ENCODE measurements around the gene FAM120A. TPM values are rescaled to one million over a fixed set of nuclear protein-coding genes. Genes with fewer than 3 reads are reported as not detected.

FAM120A gene
- total RNA-seq, 1 donor from 2014 or later, result 57.7 TPM

GRCh38 chr9:93576258-93577077, 125.0 kb downstream of the FAM120A start, which contains the start of gene PHF2:
Gene PHF2, plus strand, starts transcription at chr9:93576584. Its CDS starts 190 bp downstream, at chr9:93576774.
- H3K27me3 Mint-ChIP-seq (ENCODE audit: low read depth, unreplicated experiment), result no peaks in the 10 kb centered on the region
- H3K79me2 ChIP-seq (ENCODE audit: insufficient read depth, low read length), result peaks cover 61% of the 10 kb centered on the region
- no peak for FAIRE-seq

DNA sequence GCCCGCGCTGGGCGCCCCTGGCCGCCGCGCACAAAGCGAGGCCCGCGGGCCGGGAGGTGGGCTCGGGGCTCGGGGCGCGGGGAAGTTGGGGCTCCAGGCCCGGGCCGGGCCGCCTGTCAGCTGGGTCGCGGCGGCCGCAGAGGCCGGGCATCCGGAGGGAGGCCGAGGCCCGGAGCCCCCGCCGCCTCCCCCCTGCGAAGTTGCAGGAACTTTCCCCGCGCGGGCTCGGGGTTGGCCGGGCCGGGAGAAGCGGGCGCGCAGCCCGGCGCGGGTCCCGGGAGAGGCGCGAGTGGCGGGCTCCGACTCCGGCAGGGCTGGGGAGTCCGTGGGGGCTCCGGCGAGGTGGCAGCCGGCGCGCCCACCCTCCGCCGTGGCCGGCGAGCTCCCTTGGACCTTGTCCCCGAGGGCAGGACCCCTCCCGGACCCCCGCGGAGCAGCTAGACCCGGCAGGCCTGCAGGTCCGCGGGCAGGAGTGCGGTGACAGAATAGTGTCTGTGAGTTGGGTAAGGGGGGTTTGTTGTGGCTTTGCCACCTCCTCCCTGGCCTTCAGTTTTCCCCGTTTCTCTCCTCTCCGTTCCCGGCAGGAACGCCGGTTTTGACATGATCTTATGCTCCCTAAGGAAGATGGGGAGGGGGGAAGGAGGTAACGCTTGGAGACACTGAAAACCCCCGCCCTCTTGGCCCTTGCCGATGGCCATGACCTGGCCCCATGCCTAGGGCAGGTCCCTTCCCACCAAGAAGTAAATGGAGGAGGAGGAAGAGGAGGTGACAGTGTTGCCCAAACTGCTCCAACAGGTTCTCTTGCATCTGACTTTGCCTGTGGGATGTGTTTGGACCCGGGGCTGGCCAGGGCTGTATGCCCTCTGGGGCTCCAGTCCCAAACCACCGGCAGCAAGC, 125.8 kb downstream of the FAM120A start:
- Histone ChIP-seq H3K27ac (ENCODE audit: low read depth, low read length) (no peak overlapping the region), H3K9ac (ENCODE audit: low read length) (peak overlapping the region; percentile 66), H3K9me3 (ENCODE audit: insufficient read depth, low read depth, low read length) (no peaks in the 10 kb centered on the region), H3K27me3 (ENCODE audit: insufficient read depth, low read length) (no peaks in the 10 kb centered on the region), H4K20me1 (ENCODE audit: insufficient read depth, low read length) (peaks cover 48% of the 10 kb centered on the region), H3K4me3 (ENCODE audit: insufficient read depth, low read depth, low read length) (peak overlapping the region; percentile 70), H3K4me2 (ENCODE audit: low read length) (peak overlapping the region; percentile 88), H3K79me2 (ENCODE audit: insufficient read depth, low read length) (peaks cover 69% of the 10 kb centered on the region), H3K36me3 (ENCODE audit: insufficient read depth, low read length) (no peaks in the 10 kb centered on the region), H3K4me1 (ENCODE audit: insufficient read depth, low read length) (peaks cover 18% of the 10 kb centered on the region), H2AFZ (ENCODE audit: low read depth, low read length) (peak overlapping the region; percentile 52)
- Mint-ChIP-seq H3K4me3 (ENCODE audit: unreplicated experiment) (peak overlapping the region; percentile 86), H3K27me3 (ENCODE audit: low read depth, unreplicated experiment) (no peaks in the 10 kb centered on the region), H3K9me3 (ENCODE audit: unreplicated experiment) (peaks cover 5% of the 10 kb centered on the region), H3K4me1 (ENCODE audit: low read depth, unreplicated experiment) (peaks cover 10% of the 10 kb centered on the region), H3K27ac (ENCODE audit: unreplicated experiment) (peak overlapping the region; percentile 71), H3K36me3 (ENCODE audit: low read depth, unreplicated experiment) (peaks cover 3% of the 10 kb centered on the region)
- no peak for FAIRE-seq
- TF ChIP-seq EZH2 (IDR thresholded peaks at IDR 0.05; ENCODE audit: insufficient read depth, low read length), result no peak
- TF ChIP-seq, protein P1, sequence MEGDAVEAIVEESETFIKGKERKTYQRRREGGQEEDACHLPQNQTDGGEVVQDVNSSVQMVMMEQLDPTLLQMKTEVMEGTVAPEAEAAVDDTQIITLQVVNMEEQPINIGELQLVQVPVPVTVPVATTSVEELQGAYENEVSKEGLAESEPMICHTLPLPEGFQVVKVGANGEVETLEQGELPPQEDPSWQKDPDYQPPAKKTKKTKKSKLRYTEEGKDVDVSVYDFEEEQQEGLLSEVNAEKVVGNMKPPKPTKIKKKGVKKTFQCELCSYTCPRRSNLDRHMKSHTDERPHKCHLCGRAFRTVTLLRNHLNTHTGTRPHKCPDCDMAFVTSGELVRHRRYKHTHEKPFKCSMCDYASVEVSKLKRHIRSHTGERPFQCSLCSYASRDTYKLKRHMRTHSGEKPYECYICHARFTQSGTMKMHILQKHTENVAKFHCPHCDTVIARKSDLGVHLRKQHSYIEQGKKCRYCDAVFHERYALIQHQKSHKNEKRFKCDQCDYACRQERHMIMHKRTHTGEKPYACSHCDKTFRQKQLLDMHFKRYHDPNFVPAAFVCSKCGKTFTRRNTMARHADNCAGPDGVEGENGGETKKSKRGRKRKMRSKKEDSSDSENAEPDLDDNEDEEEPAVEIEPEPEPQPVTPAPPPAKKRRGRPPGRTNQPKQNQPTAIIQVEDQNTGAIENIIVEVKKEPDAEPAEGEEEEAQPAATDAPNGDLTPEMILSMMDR (IDR thresholded peaks at IDR 0.05; ENCODE audit: insufficient read depth, low read depth, low read length), result no peak
- DNase-seq (ENCODE audit: low read depth), result no peak

More at GRCh38 chr9:93576258-93577077, 125.0 kb downstream of the FAM120A start, which contains the start of gene PHF2:
- Mint-ChIP-seq H3K4me3 (ENCODE audit: unreplicated experiment) (peak within 1 kb of the TSS; percentile 93), H3K4me1 (ENCODE audit: low read depth, unreplicated experiment) (peaks cover 10% of the 10 kb centered on the region), H3K27ac (ENCODE audit: unreplicated experiment) (peak within 1 kb of the TSS; percentile 93), H3K9me3 (ENCODE audit: unreplicated experiment) (peaks cover 5% of the 10 kb centered on the region), H3K36me3 (ENCODE audit: low read depth, unreplicated experiment) (peaks cover 3% of the 10 kb centered on the region)
- peak within 1 kb of the TSS; percentile 71 for H2AFZ ChIP-seq (ENCODE audit: low read depth, low read length)
- TF ChIP-seq EZH2 (IDR thresholded peaks at IDR 0.05; ENCODE audit: insufficient read depth, low read length), result no peak
- TF ChIP-seq, protein P1 (IDR thresholded peaks at IDR 0.05; ENCODE audit: insufficient read depth, low read depth, low read length), result no peak
- peaks cover 40% of the 10 kb centered on the region for H4K20me1 ChIP-seq (ENCODE audit: insufficient read depth, low read length)
- no peaks in the 10 kb centered on the region for H3K9me3 ChIP-seq (ENCODE audit: insufficient read depth, low read depth, low read length)
- no peaks in the 10 kb centered on the region for H3K27me3 ChIP-seq (ENCODE audit: insufficient read depth, low read length)
- H3K27ac ChIP-seq (ENCODE audit: low read depth, low read length), result peak within 1 kb of the TSS; percentile 27
- peak within 1 kb of the TSS; percentile 70 for H3K4me3 ChIP-seq (ENCODE audit: insufficient read depth, low read depth, low read length)
- peaks cover 18% of the 10 kb centered on the region for H3K4me1 ChIP-seq (ENCODE audit: insufficient read depth, low read length)
- peak; percentile 14 for DNase-seq (ENCODE audit: low read depth)
- no peaks in the 10 kb centered on the region for H3K36me3 ChIP-seq (ENCODE audit: insufficient read depth, low read length)
- H3K9ac ChIP-seq (ENCODE audit: low read length), result peak within 1 kb of the TSS; percentile 84
- H3K4me2 ChIP-seq (ENCODE audit: low read length), result peak within 1 kb of the TSS; percentile 91
